ENCODE data around the gene CHDH.

GRCh38 chr3:53778153-53778552 is 68.1 kb downstream of the CHDH start:
- TF ChIP-seq ZBTB26 (tag by site-specific recombination; optimal IDR thresholded peaks at IDR 0.05) (no peak), ZNF133 (tag by site-specific recombination; IDR thresholded peaks at IDR 0.05) (no peak), TSHZ1 (tag by site-specific recombination; IDR thresholded peaks at IDR 0.05; ENCODE audit: borderline replicate concordance) (no peak)

Measured in HEK293 (cell line).